ENCODE data around the gene DLGAP1.

The DLGAP1 gene

DNA sequence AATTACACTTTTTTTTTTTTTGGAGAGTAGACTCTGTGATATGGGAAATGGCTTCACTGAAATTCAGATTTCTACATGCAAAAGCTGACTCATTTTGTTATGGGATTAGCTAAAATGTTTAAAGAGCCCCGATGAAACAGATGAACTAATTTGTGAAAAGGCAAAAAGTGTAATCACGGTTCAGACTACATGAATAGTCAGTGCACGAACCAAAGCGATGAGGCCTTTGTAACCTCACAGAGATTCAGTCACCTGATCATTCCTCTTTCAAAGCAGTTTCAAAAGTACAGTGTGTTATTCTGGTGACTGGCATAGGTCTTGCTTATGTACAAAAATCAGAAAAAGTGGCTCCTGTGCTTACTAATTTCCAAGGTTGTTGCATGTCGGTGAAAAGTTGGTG is 960.5 kb downstream of the DLGAP1 start:
- ChIA-PET POLR2A (no interaction called here), CTCF (no interaction called here)
- no peak for DNase-seq (ENCODE audit: extremely low spot score)
- TF ChIP-seq L3MBTL2 (conservative IDR thresholded peaks at IDR 0.05), result no peak
- no peak for TF ChIP-seq NFRKB (IDR thresholded peaks at IDR 0.05)
- no peak for TF ChIP-seq FOXK2 (IDR thresholded peaks at IDR 0.05)
- TF ChIP-seq SUZ12 (IDR thresholded peaks at IDR 0.05), result no peak
- no peak for TF ChIP-seq TARDBP (IDR thresholded peaks at IDR 0.05)
- no peak for TF ChIP-seq BHLHE40 (IDR thresholded peaks at IDR 0.05; ENCODE audit: borderline replicate concordance)
- no peak for TF ChIP-seq ZNF384 (IDR thresholded peaks at IDR 0.05)
- no peak for TF ChIP-seq HDGF (IDR thresholded peaks at IDR 0.05; ENCODE audit: borderline replicate concordance)
- TF ChIP-seq ARNT (IDR thresholded peaks at IDR 0.05), result no peak
- TF ChIP-seq LEF1 (IDR thresholded peaks at IDR 0.05; ENCODE audit: borderline replicate concordance), result no peak
- no peak for TF ChIP-seq CTBP1 (IDR thresholded peaks at IDR 0.05; ENCODE audit: borderline replicate concordance)

DNA sequence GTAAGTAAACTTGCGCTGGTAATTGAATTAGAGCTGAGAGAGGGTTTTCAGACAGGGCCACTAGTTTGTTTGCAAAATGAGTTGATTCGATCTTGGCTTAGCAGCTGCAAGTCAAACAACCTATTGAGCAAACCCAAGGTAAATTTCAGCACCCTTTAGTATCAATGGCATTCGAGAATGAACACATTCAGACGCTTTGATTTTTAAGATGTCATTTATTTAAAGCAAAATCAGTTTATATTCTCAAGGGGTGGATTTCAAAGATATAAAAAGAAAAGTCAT is 960.9 kb downstream of the DLGAP1 start:
- no peak for TF ChIP-seq NFRKB (IDR thresholded peaks at IDR 0.05)
- TF ChIP-seq, protein P1, sequence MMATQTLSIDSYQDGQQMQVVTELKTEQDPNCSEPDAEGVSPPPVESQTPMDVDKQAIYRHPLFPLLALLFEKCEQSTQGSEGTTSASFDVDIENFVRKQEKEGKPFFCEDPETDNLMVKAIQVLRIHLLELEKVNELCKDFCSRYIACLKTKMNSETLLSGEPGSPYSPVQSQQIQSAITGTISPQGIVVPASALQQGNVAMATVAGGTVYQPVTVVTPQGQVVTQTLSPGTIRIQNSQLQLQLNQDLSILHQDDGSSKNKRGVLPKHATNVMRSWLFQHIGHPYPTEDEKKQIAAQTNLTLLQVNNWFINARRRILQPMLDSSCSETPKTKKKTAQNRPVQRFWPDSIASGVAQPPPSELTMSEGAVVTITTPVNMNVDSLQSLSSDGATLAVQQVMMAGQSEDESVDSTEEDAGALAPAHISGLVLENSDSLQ (IDR thresholded peaks at IDR 0.05), result no peak
- TF ChIP-seq FOXK2 (IDR thresholded peaks at IDR 0.05), result no peak
- TF ChIP-seq SP1 (IDR thresholded peaks at IDR 0.05), result no peak
- no peak for TF ChIP-seq ARNT (IDR thresholded peaks at IDR 0.05)
- no peak for TF ChIP-seq FOXM1 (IDR thresholded peaks at IDR 0.05; ENCODE audit: borderline replicate concordance)
- no peak for TF ChIP-seq L3MBTL2 (conservative IDR thresholded peaks at IDR 0.05)
- TF ChIP-seq ZNF384 (IDR thresholded peaks at IDR 0.05), result no peak
- no peak for DNase-seq (ENCODE audit: extremely low spot score)
- CTCF ChIA-PET, result no interaction called here
- POLR2A ChIA-PET, result no interaction called here

DNA sequence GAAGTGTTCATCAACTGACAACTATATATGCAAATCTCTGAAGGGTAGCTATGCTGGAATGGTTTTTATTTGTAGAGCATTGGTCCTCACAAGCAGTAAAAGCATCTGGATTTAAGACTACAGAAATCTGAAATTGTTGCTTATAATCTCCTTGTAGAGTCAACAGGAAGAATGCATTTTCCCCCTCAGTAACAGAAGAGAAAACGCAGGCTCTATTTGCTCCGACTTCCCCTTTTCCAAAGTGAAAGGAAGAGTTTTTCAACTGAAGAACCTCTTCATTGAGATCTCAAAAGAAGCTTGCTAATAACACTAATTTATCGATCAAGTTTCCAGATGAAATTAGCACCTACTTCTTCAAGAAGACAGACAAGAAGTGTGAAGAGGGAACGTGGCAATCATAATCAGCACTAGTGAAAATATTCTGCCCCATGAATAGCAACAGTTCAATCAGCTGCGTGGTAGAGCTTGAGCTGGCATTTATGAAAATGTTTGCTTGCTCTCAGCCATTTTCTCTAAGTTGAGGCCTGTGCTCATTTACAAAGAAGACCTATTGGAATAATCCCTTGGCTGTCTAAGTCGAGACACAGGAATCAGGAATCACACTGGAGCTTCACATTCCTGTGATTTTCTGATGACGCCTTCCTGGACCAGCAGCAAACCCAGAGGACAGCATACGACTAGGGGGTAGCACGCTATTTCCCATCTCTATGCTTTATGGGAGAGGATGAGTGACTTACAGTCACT is 961.4 kb downstream of the DLGAP1 start:
- POLR2A ChIA-PET, result interaction anchor here (0.8 kb wide), 1 partner anchor 19 kb away, joined by 3 read pairs; no protein-coding TSS in a partner anchor
- TF ChIP-seq BHLHE40 (IDR thresholded peaks at IDR 0.05; ENCODE audit: borderline replicate concordance) (no peak), SUZ12 (IDR thresholded peaks at IDR 0.05) (no peak), FOXM1 (IDR thresholded peaks at IDR 0.05; ENCODE audit: borderline replicate concordance) (no peak), ZNF384 (IDR thresholded peaks at IDR 0.05) (no peak), ARNT (IDR thresholded peaks at IDR 0.05) (no peak), FOXA1 (IDR thresholded peaks at IDR 0.05) (no peak), LEF1 (IDR thresholded peaks at IDR 0.05; ENCODE audit: borderline replicate concordance) (no peak), ELF4 (IDR thresholded peaks at IDR 0.05) (no peak), HDGF (IDR thresholded peaks at IDR 0.05; ENCODE audit: borderline replicate concordance) (no peak), NFRKB (IDR thresholded peaks at IDR 0.05) (no peak), CTBP1 (IDR thresholded peaks at IDR 0.05; ENCODE audit: borderline replicate concordance) (no peak)
- TF ChIP-seq, protein P1 (IDR thresholded peaks at IDR 0.05), result no peak
- no peak for DNase-seq (ENCODE audit: extremely low spot score)
- CTCF ChIA-PET, result interaction anchor here (0.7 kb wide), 1 partner anchor 12 kb away, joined by 4 read pairs; no protein-coding TSS in a partner anchor

DNA sequence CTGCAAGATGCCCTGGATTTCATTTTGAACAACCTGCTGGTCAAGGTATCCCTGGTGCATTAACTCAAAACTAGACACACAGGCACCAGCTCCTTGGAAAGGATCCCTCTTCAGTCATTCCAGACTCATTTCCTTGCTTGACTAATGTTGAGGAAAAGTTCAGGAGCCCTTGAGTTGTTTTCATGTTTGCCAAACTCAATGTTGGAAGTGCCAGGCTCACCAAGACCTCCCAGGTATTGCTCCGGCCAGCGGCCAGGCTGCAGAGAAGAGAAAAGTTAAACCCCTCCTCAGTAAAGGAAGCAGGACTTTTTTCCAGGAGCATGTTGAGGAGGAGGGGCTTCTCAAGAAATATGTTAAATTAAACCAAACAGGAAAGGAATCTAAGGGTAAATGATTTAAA is 962.4 kb downstream of the DLGAP1 start:
- no peak for DNase-seq (ENCODE audit: extremely low spot score)
- TF ChIP-seq BHLHE40 (IDR thresholded peaks at IDR 0.05; ENCODE audit: borderline replicate concordance), result no peak
- TF ChIP-seq CTBP1 (IDR thresholded peaks at IDR 0.05; ENCODE audit: borderline replicate concordance), result no peak
- no peak for TF ChIP-seq SUZ12 (IDR thresholded peaks at IDR 0.05)
- TF ChIP-seq TARDBP (IDR thresholded peaks at IDR 0.05), result no peak
- TF ChIP-seq HDGF (IDR thresholded peaks at IDR 0.05; ENCODE audit: borderline replicate concordance), result no peak
- no peak for TF ChIP-seq NFRKB (IDR thresholded peaks at IDR 0.05)
- no peak for TF ChIP-seq ARNT (IDR thresholded peaks at IDR 0.05)
- no peak for TF ChIP-seq FOXM1 (IDR thresholded peaks at IDR 0.05; ENCODE audit: borderline replicate concordance)
- TF ChIP-seq ZNF384 (IDR thresholded peaks at IDR 0.05), result no peak
- TF ChIP-seq FOXK2 (IDR thresholded peaks at IDR 0.05), result no peak
- TF ChIP-seq SP1 (IDR thresholded peaks at IDR 0.05), result no peak
- no peak for TF ChIP-seq LEF1 (IDR thresholded peaks at IDR 0.05; ENCODE audit: borderline replicate concordance)
- CTCF ChIA-PET, result interaction anchor here (0.9 kb wide), 1 partner anchor 27 kb away, joined by 3 read pairs; no protein-coding TSS in a partner anchor
- POLR2A ChIA-PET, result no interaction called here

DNA sequence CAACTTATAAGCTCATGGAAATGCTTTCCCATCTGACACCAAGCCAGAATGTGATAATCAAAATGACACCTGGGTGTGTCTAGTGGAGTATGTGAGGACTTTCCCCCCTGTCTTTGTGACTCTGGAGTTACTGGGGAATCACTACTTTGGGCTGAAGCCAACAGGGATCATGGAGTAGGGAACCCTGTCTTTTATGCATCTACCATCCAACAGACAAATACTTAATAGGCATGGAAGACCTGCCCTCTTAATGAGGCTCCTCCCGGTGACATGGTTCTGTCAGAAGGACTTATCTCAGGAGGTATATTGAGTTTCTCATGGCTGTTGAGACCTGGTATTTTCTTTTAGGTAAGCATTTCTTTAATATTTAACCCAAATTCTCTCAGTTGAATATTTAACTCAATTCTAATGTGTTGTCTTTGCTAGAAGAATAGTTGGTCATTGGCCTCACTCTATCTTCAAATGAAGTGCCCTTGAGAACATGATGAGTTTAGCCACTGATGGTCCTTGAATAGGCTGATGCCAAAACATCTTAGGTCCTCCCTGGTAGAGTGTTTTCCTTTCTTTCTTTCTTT is 963.0 kb downstream of the DLGAP1 start:
- TF ChIP-seq, protein P1 (IDR thresholded peaks at IDR 0.05), result no peak
- TF ChIP-seq ZNF384 (IDR thresholded peaks at IDR 0.05) (no peak), LEF1 (IDR thresholded peaks at IDR 0.05; ENCODE audit: borderline replicate concordance) (no peak)
- DNase-seq (ENCODE audit: extremely low spot score), result no peak
- CTCF ChIA-PET, result interaction anchor here (0.9 kb wide), 1 partner anchor 27 kb away, joined by 3 read pairs; no protein-coding TSS in a partner anchor
- POLR2A ChIA-PET, result no interaction called here

DNA sequence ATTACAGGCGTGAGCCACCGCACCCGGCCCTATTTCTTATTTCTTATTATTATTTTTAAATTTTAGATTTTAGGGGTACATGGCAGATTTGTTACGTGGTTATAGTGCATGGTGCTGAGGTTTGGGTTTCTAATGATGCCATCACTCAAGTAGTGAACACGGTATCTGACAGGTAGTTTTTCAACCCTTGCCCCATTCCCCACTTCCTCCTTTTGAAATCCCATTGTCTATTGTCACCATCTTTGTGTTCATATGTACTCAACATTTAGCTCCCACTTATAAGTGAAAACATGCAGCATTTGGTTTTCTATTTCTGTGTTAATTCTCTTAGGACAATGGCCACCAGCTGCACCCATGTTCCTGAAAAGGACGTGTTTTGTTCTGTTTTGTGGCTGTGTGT is 965.6 kb downstream of the DLGAP1 start:
- CTCF ChIA-PET, result interaction anchor here (1.2 kb wide), 1 partner anchor 10 kb away, joined by 4 read pairs; no protein-coding TSS in a partner anchor
- TF ChIP-seq ZNF384 (IDR thresholded peaks at IDR 0.05), result no peak
- TF ChIP-seq FOXM1 (IDR thresholded peaks at IDR 0.05; ENCODE audit: borderline replicate concordance), result no peak
- no peak for TF ChIP-seq TARDBP (IDR thresholded peaks at IDR 0.05)
- no peak for TF ChIP-seq SP1 (IDR thresholded peaks at IDR 0.05)
- TF ChIP-seq ELF4 (IDR thresholded peaks at IDR 0.05), result no peak
- TF ChIP-seq L3MBTL2 (conservative IDR thresholded peaks at IDR 0.05), result no peak
- TF ChIP-seq, protein P1 (IDR thresholded peaks at IDR 0.05), result no peak
- no peak for TF ChIP-seq NFRKB (IDR thresholded peaks at IDR 0.05)
- TF ChIP-seq LEF1 (IDR thresholded peaks at IDR 0.05; ENCODE audit: borderline replicate concordance), result no peak
- no peak for TF ChIP-seq FOXA1 (IDR thresholded peaks at IDR 0.05)
- POLR2A ChIA-PET, result no interaction called here
- DNase-seq (ENCODE audit: extremely low spot score), result no peak
